Stomach (tissue), 9 donors: ENCODE data around the gene PHLDB3. TPM values are rescaled to one million over a fixed set of nuclear protein-coding genes. Genes with fewer than 3 reads are reported as not detected.

Source experiments
- DNase-seq, 2 donors: peaks; one replicate each; pipeline versions ENCODE4 v3.0.0 to v3.0.0-alpha.2; 2013 to 2019
- H3K27ac ChIP-seq, 5 donors: fragments of 200-600 bp in 4 of 5; sonication (generic) in 4 of 5; one replicate each; pipeline ENCODE4 v1.5.1; 2013 to 2019; ENCODE audit warnings: mild to moderate bottlenecking in 1 of 5, moderate library complexity in 1 of 5
- H3K27me3 ChIP-seq, 3 donors: fragments of 200-600 bp; sonication (generic); one replicate each; pipeline ENCODE4 v1.5.1; 2017 to 2019; ENCODE audit warnings: mixed run types in 1 of 3
- H3K36me3 ChIP-seq, 4 donors: fragments of 200-600 bp; sonication (generic); 1 replicate in 3 of 4; 2 replicates in 1 of 4; pipeline ENCODE4 v1.5.1; 2016 to 2019
- H3K4me1 ChIP-seq, 4 donors: fragments of 200-600 bp; sonication (generic); one replicate each; pipeline ENCODE4 v1.5.1; 2016 to 2019
- H3K4me3 ChIP-seq, 4 donors: fragments of 200-600 bp; sonication (generic) in 3 of 4; one replicate each; pipeline ENCODE4 v1.5.1; 2016 to 2019; ENCODE audit warnings: mild to moderate bottlenecking in 1 of 4
- H3K9me3 ChIP-seq, 4 donors: fragments of 200-600 bp; sonication (generic); one replicate each; pipeline ENCODE4 v1.5.1; 2016 to 2019
- CTCF ChIP-seq, 7 experiments: fragments of 450-650 bp in 4 of 7; fragments of 200-600 bp in 3 of 7; sonication (generic) in 3 of 7; IDR thresholded peaks; one replicate each; pipeline ENCODE4 v1.5.1; 2016 to 2019; ENCODE audit warnings: antibody characterized with exemption in 7 of 7, control low read depth in 2 of 7, mild to moderate bottlenecking in 1 of 7
- EP300 ChIP-seq: sonication (generic); formaldehyde crosslinking; IDR thresholded peaks from one replicate; pipeline ENCODE4 v1.6.1; 2017; ENCODE audit warnings: antibody characterized with exemption
- POLR2A ChIP-seq, 4 donors: fragments of 450-650 bp; IDR thresholded peaks; one replicate each; pipeline ENCODE4 v1.6.1; 2016; ENCODE audit warnings: antibody characterized with exemption in 4 of 4, control low read depth in 2 of 4, mild to moderate bottlenecking in 1 of 4, moderate library complexity in 1 of 4
- POLR2AphosphoS5 ChIP-seq, 3 donors: sonication (generic); formaldehyde crosslinking; IDR thresholded peaks; one replicate each; pipeline ENCODE4 v1.6.1; 2016; ENCODE audit warnings: antibody characterized with exemption in 3 of 3
- WGBS, 5 donors: extraction: QIAGEN DNeasy Blood & Tissue Kit in 3 of 5; methylation state at CpG; one replicate each; pipeline versions ENCODE4 v1.1.5 to v1.1.7; 2013 to 2018; 5-methylcytosine and 5-hydroxymethylcytosine counted together
- intact Hi-C: fragments of 100-400 bp; cut with DNase I; formaldehyde crosslinking; loops from one replicate; pipeline ENCODE4 v1.15.1; 2023; ENCODE audit warnings: low total_unique reads
- polyA plus RNA-seq, 3 donors: library from polyadenylated mRNA; stranded (reverse); fragments of 200-250 nt; gene quantifications; one replicate each; pipeline ENCODE4 v1.2.3, GENCODE V29; 2013
- total RNA-seq, 5 donors: library from RNA; depleted of rRNA; stranded (reverse); fragments of >200 nt; gene quantifications; one replicate each; pipeline versions ENCODE4 v1.1.0 to v1.2.3, GENCODE V29; 2014 to 2016
- donor health status: healthy with polysubstance abuse.
- donor health status: Bipolar disorder and iron deficiency.
- donor health status: healthy.

Gene PHLDB3
- total and polyA plus RNA-seq, 8 donors: 2.0 to 55.3 (median 9.5) TPM; not detected in 1

- 73 to 87% (median 75%) methylated on average over 3 of the region's 3 CpGs for WGBS, 5 donors
These were observed 575 bp upstream of the PHLDB3 start for GRCh38 chr19:43505186-43505456.

GRCh38 chr19:43503501-43504425 is 783 bp downstream of the PHLDB3 start:
- WGBS, 5 donors: 1 to 2% (median 2%) methylated on average over 35 to 64 of the region's 64 CpGs
- H3K4me1 ChIP-seq: peaks cover 18 to 46% (median 33%) of the 10 kb centered on the region in 4 donors

More at GRCh38 chr19:43505186-43505456, 575 bp upstream of the PHLDB3 start:
- Histone ChIP-seq H3K27me3 (no peaks in the 10 kb centered on the region), H3K4me3 (peak overlapping the region; percentile 75 to 82 (median 77)), H3K27ac (peak overlapping the region in 4 of 5 donors; percentile 83 to 90 (median 89)), H3K9me3 (no peaks in the 10 kb centered on the region), H3K36me3 (peaks cover 12 to 41% (median 33%) of the 10 kb centered on the region in 4 donors), H3K4me1 (peaks cover 12 to 37% (median 27%) of the 10 kb centered on the region in 4 donors)
- intact Hi-C loops: no loop called here
- TF ChIP-seq CTCF (IDR thresholded peaks at IDR 0.05) (no peak), POLR2AphosphoS5 (IDR thresholded peaks at IDR 0.05) (no peak), EP300 (no peak), POLR2A (IDR thresholded peaks at IDR 0.05) (no peak)
- DNase-seq: no peak

DNA sequence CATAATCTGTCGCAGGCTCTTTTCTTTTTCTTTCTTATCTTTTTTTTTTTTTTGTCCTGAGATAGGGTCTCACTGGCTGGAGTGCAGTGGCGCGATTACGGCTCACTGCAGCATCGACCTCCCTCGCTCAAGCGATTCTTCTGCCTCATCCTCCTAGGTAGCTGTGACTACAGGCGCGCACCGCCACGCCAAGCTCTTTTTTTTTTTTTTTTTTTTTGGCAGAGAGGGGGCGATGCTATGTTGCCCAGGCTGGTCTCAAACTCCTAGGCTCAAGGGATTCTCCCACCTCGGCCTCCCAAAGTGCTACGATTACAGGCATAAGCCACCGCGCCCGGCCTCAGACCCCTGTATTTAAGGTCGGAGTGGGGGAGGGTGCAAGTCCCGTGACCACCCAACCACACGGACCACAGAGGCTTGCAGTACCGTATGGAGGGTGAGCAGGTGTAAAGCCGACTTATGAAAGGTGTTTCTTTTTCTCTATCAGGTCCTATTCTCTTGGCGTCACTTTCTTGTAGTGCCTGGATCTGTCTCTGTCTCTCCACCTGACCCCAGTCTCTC is 2.0 kb downstream of the PHLDB3 start:
- Histone ChIP-seq H3K4me3 (no peak overlapping the region), H3K36me3 (peaks cover 2 to 32% (median 18%) of the 10 kb centered on the region in 4 donors), H3K27ac (no peak overlapping the region), H3K4me1 (peaks cover 19 to 53% (median 36%) of the 10 kb centered on the region in 4 donors), H3K27me3 (no peaks in the 10 kb centered on the region), H3K9me3 (no peaks in the 10 kb centered on the region)
- DNase-seq: no peak
- intact Hi-C loops: no loop called here
- 83 to 91% (median 89%) methylated on average over 17 to 23 of the region's 23 CpGs for WGBS, 5 donors
- no peak for TF ChIP-seq CTCF (IDR thresholded peaks at IDR 0.05)
- TF ChIP-seq EP300: no peak

More at GRCh38 chr19:43503501-43504425, 783 bp downstream of the PHLDB3 start:
- intact Hi-C loops: no loop called here
- H3K36me3 ChIP-seq: peaks cover 5 to 35% (median 21%) of the 10 kb centered on the region in 4 donors
- H3K27ac ChIP-seq: peak overlapping the region; percentile 83 to 90 (median 89)
- peak overlapping the region; percentile 75 to 82 (median 77) for H3K4me3 ChIP-seq
- H3K27me3 ChIP-seq: no peaks in the 10 kb centered on the region
- peak; percentile 98 for DNase-seq
- TF ChIP-seq POLR2AphosphoS5 (IDR thresholded peaks at IDR 0.05) (peak; percentile 34 to 41 (median 38)), EP300 (no peak)
- H3K9me3 ChIP-seq: no peaks in the 10 kb centered on the region

DNA sequence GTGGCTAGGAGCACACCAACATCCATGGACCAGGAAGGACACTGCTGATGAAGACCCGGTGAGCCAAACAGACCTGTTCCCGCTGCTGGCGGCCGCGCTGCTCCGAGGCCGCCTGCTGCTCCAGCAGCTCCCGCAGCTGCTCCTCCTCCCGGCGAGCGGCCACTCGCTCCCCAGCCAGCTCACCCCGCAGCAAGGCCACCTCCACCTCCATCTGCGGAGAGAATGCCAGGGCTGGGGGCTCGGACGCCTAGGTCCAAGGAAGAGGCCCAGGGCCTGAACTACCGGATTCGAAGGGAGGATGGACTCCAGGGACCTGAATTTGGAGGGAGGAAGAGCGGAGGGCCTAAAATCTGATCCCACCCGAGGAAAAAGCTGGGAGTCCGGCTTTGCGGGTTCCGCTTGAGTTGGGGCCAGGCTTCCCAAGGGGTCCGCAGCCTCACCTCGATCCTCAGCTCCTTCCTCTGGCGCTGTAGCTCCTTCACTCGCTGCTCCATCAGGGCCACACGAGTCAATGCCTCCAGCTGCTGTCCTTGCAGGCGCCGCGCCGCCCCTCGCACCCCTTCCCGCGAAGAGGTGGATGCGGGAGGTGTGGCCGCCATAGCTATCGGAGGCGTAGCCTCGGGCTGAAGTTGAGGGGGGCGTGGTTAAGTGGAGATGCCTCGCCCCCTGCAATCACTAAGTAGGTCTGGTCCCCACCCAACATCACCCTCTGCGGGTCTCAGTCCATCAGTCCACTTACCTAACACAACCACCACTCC is 2.7 kb downstream of the PHLDB3 start:
- Histone ChIP-seq H3K27me3 (no peaks in the 10 kb centered on the region), H3K9me3 (no peaks in the 10 kb centered on the region), H3K36me3 (peaks cover 6 to 36% (median 25%) of the 10 kb centered on the region in 4 donors), H3K4me3 (peak overlapping the region in 1 of 4 donors; percentile 9), H3K4me1 (peaks cover 19 to 53% (median 36%) of the 10 kb centered on the region in 4 donors), H3K27ac (no peak overlapping the region)
- TF ChIP-seq POLR2A (IDR thresholded peaks at IDR 0.05) (no peak), POLR2AphosphoS5 (IDR thresholded peaks at IDR 0.05) (no peak)
- WGBS, 5 donors: 74 to 86% (median 77%) methylated on average over 40 to 43 of the region's 43 CpGs
- intact Hi-C loops: no loop called here
- DNase-seq: peak in 1 of 2 donors; percentile 69

DNA sequence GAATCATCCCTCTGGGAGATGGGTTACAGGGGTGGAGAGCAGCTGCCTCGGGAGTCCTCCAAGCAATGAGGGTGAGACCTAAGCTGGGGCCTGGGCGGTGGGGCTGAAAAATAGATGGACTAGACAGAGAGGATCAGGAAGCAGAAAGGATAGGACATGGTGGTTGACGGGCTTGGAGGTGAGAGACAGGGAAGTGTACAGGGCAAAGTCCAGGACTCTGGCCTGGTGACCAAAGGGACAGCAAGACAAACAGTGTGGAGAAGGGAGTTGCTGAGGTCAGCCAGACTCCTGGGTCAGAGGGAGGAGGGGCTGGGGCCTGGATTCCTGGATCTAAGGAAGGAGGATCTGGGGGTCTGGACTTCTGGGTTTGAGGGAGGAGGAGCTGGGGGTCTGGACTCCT is 5.5 kb downstream of the PHLDB3 start:
- Histone ChIP-seq H3K4me1 (peaks cover 13 to 39% (median 26%) of the 10 kb centered on the region in 4 donors), H3K9me3 (no peaks in the 10 kb centered on the region), H3K4me3 (no peak overlapping the region), H3K27me3 (no peaks in the 10 kb centered on the region), H3K36me3 (peaks cover 8 to 59% (median 46%) of the 10 kb centered on the region in 4 donors), H3K27ac (no peak overlapping the region)
- WGBS, 5 donors: 64 to 73% (median 69%) methylated on average over 3 of the region's 3 CpGs
- TF ChIP-seq POLR2AphosphoS5 (IDR thresholded peaks at IDR 0.05): no peak
- TF ChIP-seq CTCF (IDR thresholded peaks at IDR 0.05): no peak
- TF ChIP-seq EP300: no peak
- TF ChIP-seq POLR2A (IDR thresholded peaks at IDR 0.05): no peak
- intact Hi-C loops: no loop called here
- peak; percentile 26 to 34 for DNase-seq
